GM10847 (cell line): ENCODE results near the gene NACC2.

Experiments used
- POLR2A ChIP-seq: IDR thresholded peaks from 2 replicates; pipeline ENCODE4 v1.6.1; 2011; ENCODE audit not compliant: insufficient read length; ENCODE audit errors: extremely low read depth

The NACC2 gene

DNA sequence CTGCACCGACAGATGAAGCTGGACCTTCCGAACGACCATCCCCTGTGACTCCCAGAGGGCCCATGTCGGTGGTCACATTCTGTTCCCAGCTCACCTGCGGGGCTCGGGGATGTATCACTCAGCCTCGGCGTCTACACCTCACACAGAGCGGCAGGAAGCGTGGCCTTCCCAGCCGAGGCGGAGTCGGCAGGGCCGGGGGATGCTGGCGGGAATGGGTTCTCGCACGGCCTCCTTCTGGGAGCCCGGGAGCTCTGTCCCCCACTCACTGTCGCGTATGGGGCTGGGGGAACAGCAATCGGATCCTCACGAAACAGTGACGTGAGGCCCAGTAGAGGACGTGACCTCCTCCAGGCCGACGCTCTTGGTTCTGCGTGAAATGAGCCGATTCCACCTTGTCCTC, 20.4 kb downstream of the NACC2 start:
- no peak for TF ChIP-seq POLR2A

GRCh38 chr9:136062657-136063439, 32.2 kb downstream of the NACC2 start:
- TF ChIP-seq POLR2A = no peak

- no peak for TF ChIP-seq POLR2A
Measured at GRCh38 chr9:136061405-136061804, 33.7 kb downstream of the NACC2 start.

DNA sequence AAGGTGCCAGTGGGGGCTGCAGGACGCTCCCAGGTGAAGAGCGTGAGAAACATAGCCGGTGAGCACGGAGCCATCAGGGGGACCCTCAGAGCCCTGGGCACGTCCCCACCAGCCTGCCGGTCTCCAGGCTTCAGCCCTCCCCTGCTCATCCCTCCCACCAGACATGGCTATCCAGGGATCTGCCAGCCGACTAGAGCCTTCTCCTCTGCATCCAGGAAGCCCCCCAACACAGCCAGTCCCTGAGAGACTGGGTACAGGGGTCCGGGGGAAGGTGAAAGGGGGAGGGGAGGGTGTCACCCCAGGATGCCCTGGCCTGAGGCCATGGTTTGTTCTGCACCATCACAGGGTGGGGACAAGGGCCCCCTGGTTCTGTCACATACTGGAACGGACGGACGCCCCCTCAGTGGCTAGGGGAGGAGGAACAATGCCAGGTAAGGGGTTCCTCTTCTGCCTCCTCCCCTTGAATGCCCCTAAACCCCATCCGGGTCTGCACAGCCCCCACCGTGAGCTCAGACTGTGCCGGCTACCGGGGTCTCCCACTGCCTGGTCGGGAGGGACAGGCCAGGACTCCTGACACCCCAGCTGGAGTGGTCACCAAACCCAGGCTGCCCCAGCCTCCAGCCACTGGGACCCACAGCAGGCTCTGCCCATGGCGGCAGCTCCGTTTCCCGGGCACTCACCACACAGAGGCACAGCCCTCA, 34.3 kb downstream of the NACC2 start:
- no peak for TF ChIP-seq POLR2A

GRCh38 chr9:136059851-136060670, 35.0 kb downstream of the NACC2 start:
- TF ChIP-seq POLR2A = no peak

DNA sequence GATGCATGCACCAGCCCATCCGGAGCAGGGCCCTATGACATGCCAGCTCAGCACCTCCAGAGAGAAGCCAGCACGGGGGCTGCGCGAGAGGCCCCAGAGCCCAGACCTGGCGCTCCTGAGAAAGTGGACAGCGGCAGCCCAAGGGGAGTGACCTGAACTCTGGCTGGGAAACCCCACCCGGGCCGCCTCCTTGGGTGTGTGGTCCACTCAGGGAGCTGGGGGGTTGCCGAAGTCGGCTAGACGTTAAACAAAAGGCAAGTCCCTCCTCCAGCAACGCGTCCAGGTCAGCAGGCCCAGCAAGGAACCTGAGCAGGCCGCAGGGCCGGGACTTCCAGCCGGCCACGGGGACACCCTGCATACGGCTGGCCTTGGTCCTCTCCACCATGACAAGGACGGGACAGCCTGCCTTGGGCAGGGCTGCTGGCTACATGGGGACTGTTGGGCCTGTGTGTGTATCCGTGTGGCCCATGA, 35.7 kb downstream of the NACC2 start:
- TF ChIP-seq POLR2A = no peak

DNA sequence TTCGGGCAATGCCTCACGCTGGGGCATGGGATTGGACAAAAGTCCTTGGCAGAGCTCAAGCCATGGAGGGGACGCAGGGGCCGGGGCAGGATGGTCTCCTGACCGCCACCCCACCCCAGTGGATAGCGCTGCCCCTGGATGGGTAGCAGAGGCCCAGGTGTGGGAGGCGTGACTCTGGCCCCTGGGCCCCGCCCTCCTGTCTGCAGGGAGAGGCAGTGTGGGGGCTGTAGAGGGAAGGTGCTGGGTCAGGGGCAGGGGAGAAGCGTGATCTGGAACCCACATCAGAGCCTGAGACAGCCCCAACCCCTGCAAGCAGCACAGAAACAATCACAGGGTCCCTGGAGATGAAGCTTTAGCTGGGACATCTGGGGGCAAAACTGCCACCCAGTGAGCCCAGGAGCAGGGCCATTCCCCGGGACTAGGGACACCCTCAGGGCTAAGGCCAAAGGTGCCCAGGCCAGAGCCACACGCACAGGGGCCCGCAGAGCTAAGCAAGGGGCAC, 36.2 kb downstream of the NACC2 start:
- no peak for TF ChIP-seq POLR2A

GRCh38 chr9:136058084-136058483, 37.0 kb downstream of the NACC2 start:
- no peak for TF ChIP-seq POLR2A

- TF ChIP-seq POLR2A = no peak
Measured at GRCh38 chr9:136057236-136058081, 37.6 kb downstream of the NACC2 start.

- no peak for TF ChIP-seq POLR2A
Measured at GRCh38 chr9:136056546-136057235, 38.4 kb downstream of the NACC2 start.

DNA sequence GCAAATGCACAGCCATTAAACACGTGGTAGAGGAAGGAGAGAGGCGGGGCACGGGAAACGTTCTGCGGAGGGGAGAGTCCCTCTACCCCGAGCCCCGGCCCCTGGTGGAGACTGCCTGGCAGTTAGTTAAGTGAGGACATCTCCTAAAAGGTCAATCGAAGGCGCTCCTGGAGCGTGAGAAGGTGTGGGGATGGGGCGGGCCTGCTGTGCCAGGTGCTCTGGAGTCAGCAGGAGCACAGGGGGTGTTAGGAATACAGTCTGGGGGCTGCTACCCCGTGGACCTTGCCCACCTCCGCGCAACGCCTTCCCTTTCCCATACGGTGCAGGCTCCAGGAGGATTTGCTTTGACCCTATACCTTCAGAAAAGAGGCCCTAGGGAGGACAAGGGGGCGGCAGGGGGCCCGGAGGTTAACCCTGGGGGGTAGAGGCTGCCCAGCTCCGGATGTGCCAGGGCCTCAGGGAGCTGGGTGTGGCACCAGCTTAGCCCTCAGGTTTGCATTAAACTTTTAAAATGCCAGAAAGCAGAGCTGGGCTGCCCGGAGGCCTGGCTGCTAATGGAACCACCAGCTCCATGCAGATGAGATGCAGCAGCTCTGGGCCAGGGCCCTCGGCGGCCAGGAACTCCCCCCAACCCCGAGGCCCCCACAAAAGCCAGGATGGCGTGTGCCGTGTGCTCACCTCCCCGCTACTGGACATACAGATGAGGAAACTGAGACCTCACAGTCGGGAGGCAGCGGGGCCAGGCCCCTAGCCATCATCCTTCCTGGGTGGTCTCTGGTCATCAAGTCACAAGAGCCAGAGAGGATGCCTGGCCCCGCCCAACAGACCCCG, 39.2 kb downstream of the NACC2 start:
- no peak for TF ChIP-seq POLR2A

- no peak for TF ChIP-seq POLR2A
Measured at GRCh38 chr9:136054798-136055714, 40.0 kb downstream of the NACC2 start.

DNA sequence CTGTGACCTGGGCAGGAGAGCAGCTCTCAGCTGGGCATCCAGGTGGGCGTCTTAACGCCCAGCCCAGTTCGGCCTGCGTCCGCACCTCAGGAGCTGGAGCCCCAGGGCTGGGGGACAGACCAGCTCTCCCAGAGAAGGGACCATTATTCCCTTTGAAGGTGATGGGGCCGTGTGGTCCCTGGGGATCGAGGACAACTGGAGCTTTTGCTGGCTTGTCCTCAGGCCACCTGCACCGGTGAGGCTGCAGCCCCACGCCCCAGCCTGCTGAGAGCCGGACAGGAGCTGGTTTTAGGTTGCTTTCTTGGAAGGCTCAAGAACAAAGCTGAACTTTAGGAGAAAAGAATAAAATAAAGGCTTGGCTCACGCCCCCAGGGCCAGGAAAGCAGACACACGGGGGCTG, 40.9 kb downstream of the NACC2 start:
- no peak for TF ChIP-seq POLR2A
